Bronchial epithelial cell (primary cell): ENCODE data around the gene TMEM150B. TPM values are rescaled to one million over a fixed set of nuclear protein-coding genes. Genes with fewer than 3 reads are reported as not detected.
A peak's percentile ranks its signal among the peaks of the same experiment; 100 is the strongest.

Experiments
- DNase-seq: peaks from one replicate; pipeline ENCODE4 v3.0.0-alpha.2; 2010; ENCODE audit warnings: low read depth
- FAIRE-seq: peaks from 2 replicates; lab custom pipeline; 2011; peaks lifted over from hg19 to GRCh38; lab: Jason Lieb, UNC
- H3K27me3 ChIP-seq: 2 replicates; pipeline ENCODE4 v1.5.1; 2011; ENCODE audit warnings: low read length; ENCODE audit not compliant: control insufficient read depth, insufficient read depth
- H3K36me3 ChIP-seq: 2 replicates; pipeline ENCODE4 v1.5.1; 2011; ENCODE audit warnings: low read length; ENCODE audit not compliant: control insufficient read depth, insufficient read depth
- H3K4me3 ChIP-seq: 2 replicates; pipeline ENCODE4 v1.5.1; 2011; ENCODE audit warnings: mild to moderate bottlenecking, low read depth, low read length, control low read depth
- CTCF ChIP-seq: IDR thresholded peaks from 2 replicates; pipeline ENCODE4 v1.5.1; 2011; ENCODE audit warnings: mild to moderate bottlenecking, moderate library complexity, low read length, control low read depth, inconsistent platforms; ENCODE audit not compliant: insufficient read depth, severe bottlenecking
- total RNA-seq: library from RNA; depleted of rRNA; stranded (reverse); fragments of >200 nt; gene quantifications from 2 replicates; pipeline ENCODE4 v1.2.1, GENCODE V29; 2014

Gene TMEM150B
- total RNA-seq, 1 donor from 2014 or later: not detected

- H3K27me3 ChIP-seq: no peaks in the 10 kb centered on the region
- peaks cover 16% of the 10 kb centered on the region for H3K36me3 ChIP-seq
- DNase-seq (peak; percentile 35), FAIRE-seq (no peak)
- peak overlapping the region; percentile 82 for H3K4me3 ChIP-seq
- TF ChIP-seq CTCF: no peak
These were observed 16.0 kb upstream of the TMEM150B start for GRCh38 chr19:55341171-55341588.

- FAIRE-seq (no peak), DNase-seq (no peak)
These were observed 15.6 kb upstream of the TMEM150B start for GRCh38 chr19:55340784-55341147.

GRCh38 chr19:55339889-55340783 is 15.0 kb upstream of the TMEM150B start:
- Histone ChIP-seq H3K36me3 (peaks cover 15% of the 10 kb centered on the region), H3K4me3 (peak overlapping the region; percentile 82), H3K27me3 (no peaks in the 10 kb centered on the region)
- no peak for TF ChIP-seq CTCF
- FAIRE-seq (no peak), DNase-seq (no peak)

More at GRCh38 chr19:55340784-55341147, 15.6 kb upstream of the TMEM150B start:
- Histone ChIP-seq H3K36me3 (peaks cover 15% of the 10 kb centered on the region), H3K4me3 (peak overlapping the region; percentile 82), H3K27me3 (no peaks in the 10 kb centered on the region)
- TF ChIP-seq CTCF: peak; percentile 16

GRCh38 chr19:55339105-55339888 is 14.2 kb upstream of the TMEM150B start, which contains the start of gene KMT5C:
Gene KMT5C, plus strand, starts transcription at chr19:55339876. Its CDS starts 2,061 bp downstream, at chr19:55341937.
- FAIRE-seq (peak; percentile 98), DNase-seq (peak; percentile 100)
- no peaks in the 10 kb centered on the region for H3K27me3 ChIP-seq
- peaks cover 15% of the 10 kb centered on the region for H3K36me3 ChIP-seq
- peak; percentile 42 for TF ChIP-seq CTCF
- H3K4me3 ChIP-seq: peak within 1 kb of the TSS; percentile 82

- H3K4me3 ChIP-seq: no peak overlapping the region
- no peaks in the 10 kb centered on the region for H3K36me3 ChIP-seq
- H3K27me3 ChIP-seq: no peaks in the 10 kb centered on the region
- TF ChIP-seq CTCF: no peak
- DNase-seq (peak; percentile 95), FAIRE-seq (no peak)
These were observed 11.0 kb upstream of the TMEM150B start for GRCh38 chr19:55336101-55336500.
